ENCODE data around the gene GSTO1.

The GSTO1 gene

GRCh38 chr10:104300736-104301292 lies 46.1 kb downstream of the GSTO1 start:
- FAIRE-seq (no peak), DNase-seq (ENCODE audit: insufficient read length) (no peak)
- TF ChIP-seq POLR2AphosphoS5 (IDR thresholded peaks at IDR 0.05; ENCODE audit: low read depth, low read length) = no peak

DNA sequence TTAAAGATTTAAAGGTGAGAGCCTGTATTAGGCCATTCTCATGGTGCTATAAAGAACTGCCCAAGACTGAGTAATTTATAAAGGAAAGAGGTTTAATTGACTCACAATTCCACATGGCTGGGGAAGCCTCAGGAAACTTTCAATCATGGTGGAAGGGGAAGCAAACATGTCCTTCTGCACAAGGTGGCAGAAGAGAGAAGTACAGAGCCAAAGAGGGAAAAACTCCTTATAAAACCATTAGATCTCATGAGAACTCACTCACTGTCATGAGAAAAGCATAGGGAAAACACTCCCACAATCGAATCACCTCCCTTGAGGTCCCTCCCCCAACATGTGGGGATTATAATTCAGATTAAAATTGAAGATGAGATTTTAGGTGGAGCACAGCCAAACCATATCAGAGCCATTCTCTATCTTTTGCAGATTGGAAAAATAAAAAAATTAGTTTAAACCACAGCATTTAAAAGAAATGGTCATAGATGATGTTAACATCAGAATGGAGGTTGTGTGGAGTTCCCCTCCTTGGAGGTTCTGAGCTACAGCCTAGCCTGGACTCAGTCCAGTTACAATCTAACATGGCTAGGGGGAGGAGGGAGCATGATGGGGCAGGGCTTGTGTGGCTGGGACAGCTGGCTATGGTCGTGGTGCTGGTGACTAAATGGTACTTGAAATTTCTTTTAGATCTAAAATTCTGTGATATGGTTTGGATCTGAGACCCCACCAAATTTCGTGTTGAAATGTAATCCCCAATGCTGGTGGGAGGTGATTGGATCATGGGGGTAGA lies 47.4 kb downstream of the GSTO1 start:
- DNase-seq (ENCODE audit: insufficient read length) (no peak), FAIRE-seq (no peak)
- no peak for TF ChIP-seq POLR2AphosphoS5 (IDR thresholded peaks at IDR 0.05; ENCODE audit: low read depth, low read length)
- TF ChIP-seq TAF1 (IDR thresholded peaks at IDR 0.05; ENCODE audit: borderline replicate concordance, low read depth, low read length) = no peak
- no peak for TF ChIP-seq POLR2A (IDR thresholded peaks at IDR 0.05; ENCODE audit: low read depth, low read length)

DNA sequence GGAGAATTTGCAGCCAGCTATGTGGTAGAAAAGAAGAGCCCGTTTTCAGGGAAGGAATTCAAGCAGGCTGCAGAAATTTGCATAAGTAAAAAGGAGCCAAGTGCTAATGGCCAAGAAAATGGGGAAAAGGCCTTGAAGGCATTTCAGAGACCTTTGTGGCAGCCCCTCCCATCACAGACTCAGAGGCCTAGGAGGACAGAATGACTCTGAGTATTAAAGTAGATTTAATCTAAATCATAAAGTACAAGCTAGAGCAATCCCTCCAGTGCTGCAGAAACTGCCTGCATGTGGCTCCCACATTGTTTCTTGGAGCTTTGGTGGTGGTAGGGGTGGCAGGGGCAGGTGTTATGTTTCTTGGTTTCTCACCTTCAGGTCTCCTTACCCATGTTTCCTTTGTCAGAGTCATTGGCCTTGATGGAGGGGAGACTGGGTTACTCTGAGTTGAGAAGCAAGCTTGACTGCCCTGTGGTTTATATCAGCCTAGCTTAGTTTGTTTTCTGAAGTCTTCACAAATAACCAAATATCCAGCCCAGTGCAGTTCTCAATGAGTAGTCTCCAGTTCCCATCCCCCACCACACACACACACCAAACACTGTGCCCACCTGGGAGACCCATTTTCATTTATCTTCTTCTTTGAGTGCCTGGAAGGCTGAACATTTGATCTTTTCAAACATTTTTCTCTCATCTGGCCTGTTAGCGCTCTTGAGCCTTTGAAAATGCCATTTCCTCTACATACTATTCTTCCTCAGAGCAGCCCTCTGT lies 49.1 kb downstream of the GSTO1 start:
- DNase-seq (ENCODE audit: insufficient read length) (no peak), FAIRE-seq (no peak)
- TF ChIP-seq POLR2A (IDR thresholded peaks at IDR 0.05; ENCODE audit: low read depth, low read length) = no peak

GRCh38 chr10:104304356-104304745 lies 49.7 kb downstream of the GSTO1 start:
- FAIRE-seq (no peak), DNase-seq (ENCODE audit: insufficient read length) (no peak)
- TF ChIP-seq POLR2AphosphoS5 (IDR thresholded peaks at IDR 0.05; ENCODE audit: low read depth, low read length) (no peak), TAF1 (IDR thresholded peaks at IDR 0.05; ENCODE audit: borderline replicate concordance, low read depth, low read length) (no peak), POLR2A (IDR thresholded peaks at IDR 0.05; ENCODE audit: low read depth, low read length) (no peak)

- DNase-seq (ENCODE audit: insufficient read length) (no peak), FAIRE-seq (no peak)
- TF ChIP-seq POLR2A (IDR thresholded peaks at IDR 0.05; ENCODE audit: low read depth, low read length) (no peak), POLR2AphosphoS5 (IDR thresholded peaks at IDR 0.05; ENCODE audit: low read depth, low read length) (no peak), TAF1 (IDR thresholded peaks at IDR 0.05; ENCODE audit: borderline replicate concordance, low read depth, low read length) (no peak)
Observed at GRCh38 chr10:104304927-104305326, 50.2 kb downstream of the GSTO1 start.

DNA sequence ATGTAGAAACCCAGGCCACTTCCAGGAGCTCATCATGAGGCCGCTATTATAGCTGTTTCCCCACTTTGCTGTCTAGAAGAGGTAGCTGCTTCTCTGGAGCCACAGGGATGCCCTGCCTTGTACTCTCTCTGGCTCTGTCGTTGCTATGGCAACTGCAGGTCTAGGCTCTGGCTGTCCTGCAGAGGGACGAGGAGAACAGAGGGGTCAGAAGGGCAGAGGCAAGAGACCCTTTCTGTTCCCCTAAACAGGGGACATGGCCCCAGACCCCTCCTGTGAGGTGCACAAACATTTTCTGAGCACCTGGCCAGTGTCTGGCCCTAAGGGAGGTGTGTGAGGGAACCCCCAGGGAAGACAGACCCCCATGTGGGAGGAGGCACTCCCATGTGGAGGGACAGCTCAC lies 52.2 kb downstream of the GSTO1 start:
- FAIRE-seq (no peak), DNase-seq (ENCODE audit: insufficient read length) (no peak)
- no peak for TF ChIP-seq POLR2AphosphoS5 (IDR thresholded peaks at IDR 0.05; ENCODE audit: low read depth, low read length)
- no peak for TF ChIP-seq TAF1 (IDR thresholded peaks at IDR 0.05; ENCODE audit: borderline replicate concordance, low read depth, low read length)
- TF ChIP-seq POLR2A (IDR thresholded peaks at IDR 0.05; ENCODE audit: low read depth, low read length) = no peak

DNA sequence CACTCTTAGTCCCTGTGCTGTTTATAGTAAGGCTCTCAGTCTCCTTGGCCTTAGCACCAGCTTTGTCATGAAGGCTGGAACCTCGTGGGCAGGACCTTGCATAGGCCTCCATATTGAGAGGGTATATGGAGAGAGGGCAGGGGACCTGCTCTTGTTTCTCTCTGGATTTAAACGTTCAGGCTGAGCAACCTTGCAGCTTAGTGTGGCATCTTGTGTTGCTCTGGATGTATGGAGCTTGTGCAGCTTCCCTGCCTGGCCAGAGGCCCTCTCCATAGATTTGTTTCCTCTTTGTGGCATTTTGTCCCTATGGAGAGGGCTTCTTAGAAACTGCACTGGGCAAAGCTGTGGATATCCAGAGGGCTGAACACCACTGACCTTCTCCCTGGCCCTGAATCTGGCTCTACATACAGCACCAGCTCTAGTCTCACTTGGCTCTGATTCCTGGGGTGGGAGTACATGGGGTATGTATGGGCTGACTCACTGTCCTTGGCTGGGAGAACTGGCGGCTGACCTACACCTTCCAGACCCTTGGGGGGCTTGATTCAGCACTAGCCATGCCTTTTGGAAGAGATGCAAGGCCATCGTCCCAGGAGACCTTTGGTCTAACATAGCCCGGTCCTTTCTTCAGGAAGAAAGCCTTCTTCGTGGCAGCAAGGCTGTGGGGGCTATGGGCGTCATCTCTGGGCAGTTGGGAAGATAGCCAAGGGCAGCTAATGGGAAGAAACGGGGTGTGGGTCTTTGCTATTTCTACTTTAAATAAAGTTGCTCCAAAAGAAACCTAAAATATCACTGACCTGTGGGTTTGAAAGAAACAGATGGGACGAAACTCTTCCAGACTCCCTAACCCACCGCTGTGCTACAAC lies 53.1 kb downstream of the GSTO1 start:
- FAIRE-seq (no peak), DNase-seq (ENCODE audit: insufficient read length) (no peak)
- TF ChIP-seq POLR2AphosphoS5 (IDR thresholded peaks at IDR 0.05; ENCODE audit: low read depth, low read length) = no peak
- TF ChIP-seq TAF1 (IDR thresholded peaks at IDR 0.05; ENCODE audit: borderline replicate concordance, low read depth, low read length) = no peak
- TF ChIP-seq POLR2A (IDR thresholded peaks at IDR 0.05; ENCODE audit: low read depth, low read length) = no peak

DNA sequence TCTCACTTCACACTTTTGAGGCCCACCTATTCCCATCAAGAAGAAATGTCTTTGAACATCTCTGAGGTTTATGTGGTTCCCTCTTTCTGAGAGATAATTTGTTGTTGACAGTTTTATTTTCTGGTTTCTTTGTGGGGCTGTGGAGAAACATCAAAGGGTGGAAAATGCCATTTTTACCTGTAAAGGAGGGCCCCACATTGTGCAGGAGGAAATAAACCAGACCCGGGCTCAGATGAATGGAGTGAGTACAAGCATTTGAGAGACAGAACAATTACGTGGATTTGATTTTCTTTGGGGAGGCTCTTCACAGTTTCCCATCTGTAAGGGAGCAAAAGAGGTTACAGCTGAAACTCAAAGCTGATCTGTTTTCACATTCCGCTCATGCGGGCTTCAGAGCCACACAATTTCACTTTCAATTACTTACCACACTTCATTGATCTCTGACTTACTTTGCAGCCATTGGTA lies 53.8 kb downstream of the GSTO1 start:
- DNase-seq (ENCODE audit: insufficient read length) (no peak), FAIRE-seq (peak; percentile 68)
- TF ChIP-seq TAF1 (IDR thresholded peaks at IDR 0.05; ENCODE audit: borderline replicate concordance, low read depth, low read length) = no peak
- TF ChIP-seq POLR2AphosphoS5 (IDR thresholded peaks at IDR 0.05; ENCODE audit: low read depth, low read length) = no peak
- no peak for TF ChIP-seq POLR2A (IDR thresholded peaks at IDR 0.05; ENCODE audit: low read depth, low read length)

DNA sequence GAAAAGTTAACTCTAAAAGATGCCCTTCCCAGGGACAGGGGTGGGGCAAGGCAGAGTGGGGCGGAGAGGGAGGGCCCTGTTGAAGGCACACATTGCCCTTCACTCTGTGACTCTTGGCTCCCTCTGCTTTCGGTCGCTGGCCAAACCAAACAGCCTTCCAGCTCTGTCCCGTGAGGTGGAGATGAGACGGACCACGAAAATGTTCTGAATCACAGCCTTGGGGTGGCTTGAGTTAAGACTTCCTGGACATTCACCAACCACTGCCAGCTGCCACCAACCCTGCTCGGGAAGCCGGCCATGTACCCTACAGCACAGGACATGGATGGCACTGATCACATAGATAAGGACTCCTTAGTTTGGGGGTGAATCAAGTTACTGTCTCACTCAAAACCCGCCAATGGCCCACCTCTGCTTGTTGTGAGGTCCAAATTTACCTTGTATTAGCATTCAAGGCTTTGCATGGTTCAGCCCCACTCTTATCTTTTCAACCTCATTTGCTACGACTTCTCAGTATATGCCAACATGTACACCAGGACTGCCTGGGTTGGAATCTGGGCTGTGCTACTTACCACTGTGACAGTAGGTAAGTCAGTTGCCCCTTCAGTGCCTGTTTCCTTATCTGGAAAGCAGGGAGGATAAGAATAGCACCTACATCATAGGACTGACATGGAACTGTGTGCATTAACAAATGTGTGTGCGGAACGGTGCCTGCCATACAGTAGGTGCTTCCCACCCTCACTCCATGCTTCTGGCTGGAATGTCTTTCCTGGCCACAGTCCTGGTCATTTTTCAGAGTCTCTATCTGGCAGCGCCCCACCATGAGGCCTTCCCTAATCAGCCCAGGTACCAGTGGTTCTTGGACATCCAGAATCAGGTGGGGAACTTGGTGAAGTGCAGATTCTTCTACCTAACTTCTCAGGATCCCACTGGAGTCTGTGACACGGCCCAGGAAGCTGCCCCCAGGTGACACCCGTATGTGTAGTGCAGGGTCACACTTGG lies 55.6 kb downstream of the GSTO1 start:
- DNase-seq (ENCODE audit: insufficient read length) (no peak), FAIRE-seq (no peak)
- TF ChIP-seq POLR2A (IDR thresholded peaks at IDR 0.05; ENCODE audit: low read depth, low read length) (no peak), POLR2AphosphoS5 (IDR thresholded peaks at IDR 0.05; ENCODE audit: low read depth, low read length) (0 out of 2 replicates have a peak, but pooled peaks have one; percentile 5)

GRCh38 chr10:104311184-104311720 lies 56.6 kb downstream of the GSTO1 start:
- no peak for DNase-seq (ENCODE audit: insufficient read length)
- no peak for TF ChIP-seq POLR2A (IDR thresholded peaks at IDR 0.05; ENCODE audit: low read depth, low read length)
- TF ChIP-seq POLR2AphosphoS5 (IDR thresholded peaks at IDR 0.05; ENCODE audit: low read depth, low read length) = no peak
- no peak for TF ChIP-seq TAF1 (IDR thresholded peaks at IDR 0.05; ENCODE audit: borderline replicate concordance, low read depth, low read length)
- FAIRE-seq = no peak
